NB4 (cell line): Measurements from ENCODE around the gene HNF1B.

Experiments
- MAX ChIP-seq: IDR thresholded peaks from 2 replicates; pipeline ENCODE4 v1.6.1; 2011; ENCODE audit warnings: low read depth, low read length
- MYC ChIP-seq: IDR thresholded peaks from 2 replicates; pipeline ENCODE4 v1.6.1; 2011; ENCODE audit warnings: low read depth, low read length

GRCh38 chr17:37759014-37759637 is 14.3 kb upstream of the HNF1B start:
- TF ChIP-seq MAX: no peak
- no peak for TF ChIP-seq MYC
